ENCODE results near the gene TINCR. TPM values are rescaled to one million over a fixed set of nuclear protein-coding genes. Genes with fewer than 3 reads are reported as not detected.

The TINCR gene
- polyA plus RNA-seq, 1 of the 3 experiments (the other 2 are of a cell fraction), result 0.02 TPM

- POLR2A ChIA-PET, result no interaction called here
- H3F3A ChIP-seq (replicated peaks; ENCODE audit: insufficient read depth), result no peaks in the 10 kb centered on the region
- no peak overlapping the region for H3K27ac ChIP-seq (ENCODE audit: low read depth in 2 of 2, low read length in 1 of 2)
- no peak overlapping the region for H3K4me2 ChIP-seq
- H3K9ac ChIP-seq, result no peak overlapping the region
- no peak for TF ChIP-seq POLR2AphosphoS5 (IDR thresholded peaks at IDR 0.05; ENCODE audit: low read depth, low read length)
- TF ChIP-seq RFX5 (IDR thresholded peaks at IDR 0.05; ENCODE audit: low read length), result no peak
- TF ChIP-seq PBX3 (IDR thresholded peaks at IDR 0.05), result no peak
- TF ChIP-seq SIN3A (IDR thresholded peaks at IDR 0.05; ENCODE audit: borderline replicate concordance, low read depth, low read length), result no peak
- TF ChIP-seq RCOR1 (IDR thresholded peaks at IDR 0.05; ENCODE audit: low read length), result no peak
- H3K27me3 ChIP-seq (ENCODE audit: insufficient read depth), result peaks cover 25% of the 10 kb centered on the region
- DNase-seq, result peak; percentile 56
- no peaks in the 10 kb centered on the region for H3K9me2 ChIP-seq
- no peaks in the 10 kb centered on the region for H3K9me3 ChIP-seq
- H3K79me2 ChIP-seq (ENCODE audit: insufficient read depth), result no peaks in the 10 kb centered on the region
- CTCF ChIA-PET, result interaction anchor here (0.6 to 1.6 kb wide), 7 partner anchors 9 to 68 kb away, joined by 3 to 8 read pairs (median 4); no protein-coding TSS in a partner anchor
- no peaks in the 10 kb centered on the region for H3K36me3 ChIP-seq (replicated peaks in 1 of 2; ENCODE audit: control insufficient read depth in 1 of 2, insufficient read depth in 2 of 2, low read length in 1 of 2)
- no peak overlapping the region for H3K4me3 ChIP-seq (ENCODE audit: low read depth in 2 of 2, low read length in 1 of 2)
- no peak overlapping the region for H2AFZ ChIP-seq (ENCODE audit: low read depth)
- no peaks in the 10 kb centered on the region for H4K20me1 ChIP-seq (ENCODE audit: insufficient read depth)
- no peaks in the 10 kb centered on the region; a peak in 1 of 4 replicates for H3K4me1 ChIP-seq (ENCODE audit: control insufficient read depth in 1 of 2, insufficient read depth in 2 of 2, low read depth in 1 of 2, low read length in 1 of 2)
- 18% methylated on average over 8 of the region's 8 CpGs for WGBS (ENCODE audit: low lambda C conversion rate)
Measured at GRCh38 chr19:5563008-5563431, 4.7 kb downstream of the TINCR start.

GRCh38 chr19:5562280-5562679 lies 5.5 kb downstream of the TINCR start:
- H3K4me2 ChIP-seq, result no peak overlapping the region
- DNase-seq, result no peak
- no peak overlapping the region for H3K27ac ChIP-seq (ENCODE audit: low read depth in 2 of 2, low read length in 1 of 2)
- H3K9me3 ChIP-seq, result no peaks in the 10 kb centered on the region
- H4K20me1 ChIP-seq (ENCODE audit: insufficient read depth), result no peaks in the 10 kb centered on the region
- peaks cover 21% of the 10 kb centered on the region for H3K27me3 ChIP-seq (ENCODE audit: insufficient read depth)
- no peaks in the 10 kb centered on the region for H3K36me3 ChIP-seq (replicated peaks in 1 of 2; ENCODE audit: control insufficient read depth in 1 of 2, insufficient read depth in 2 of 2, low read length in 1 of 2)
- no peaks in the 10 kb centered on the region for H3K9me2 ChIP-seq
- no peak for TF ChIP-seq YY1 (IDR thresholded peaks at IDR 0.05; ENCODE audit: low read depth)
- H3K9ac ChIP-seq, result no peak overlapping the region
- no peak overlapping the region for H3K4me3 ChIP-seq (ENCODE audit: low read depth in 2 of 2, low read length in 1 of 2)
- ChIA-PET POLR2A (no interaction called here), CTCF (interaction anchor here (0.8 to 1.6 kb wide), 8 partner anchors 11 to 758 kb away, joined by 3 to 4 read pairs (median 4); no protein-coding TSS in a partner anchor)
- WGBS (ENCODE audit: low lambda C conversion rate), result 61% methylated on average over 7 of the region's 7 CpGs
- no peak overlapping the region for H2AFZ ChIP-seq (ENCODE audit: low read depth)
- no peaks in the 10 kb centered on the region; a peak in 1 of 4 replicates for H3K4me1 ChIP-seq (ENCODE audit: control insufficient read depth in 1 of 2, insufficient read depth in 2 of 2, low read depth in 1 of 2, low read length in 1 of 2)
- no peaks in the 10 kb centered on the region for H3F3A ChIP-seq (replicated peaks; ENCODE audit: insufficient read depth)
- H3K79me2 ChIP-seq (ENCODE audit: insufficient read depth), result no peaks in the 10 kb centered on the region

GRCh38 chr19:5561559-5561958 lies 6.2 kb downstream of the TINCR start:
- Histone ChIP-seq H3K4me2 (no peak overlapping the region), H4K20me1 (ENCODE audit: insufficient read depth) (no peaks in the 10 kb centered on the region), H3F3A (replicated peaks; ENCODE audit: insufficient read depth) (no peaks in the 10 kb centered on the region), H2AFZ (ENCODE audit: low read depth) (no peak overlapping the region), H3K9ac (no peak overlapping the region), H3K4me3 (ENCODE audit: low read depth in 2 of 2, low read length in 1 of 2) (no peak overlapping the region), H3K27me3 (ENCODE audit: insufficient read depth) (peaks cover 14% of the 10 kb centered on the region), H3K36me3 (replicated peaks in 1 of 2; ENCODE audit: control insufficient read depth in 1 of 2, insufficient read depth in 2 of 2, low read length in 1 of 2) (no peaks in the 10 kb centered on the region), H3K27ac (ENCODE audit: low read depth in 2 of 2, low read length in 1 of 2) (no peak overlapping the region), H3K79me2 (ENCODE audit: insufficient read depth) (no peaks in the 10 kb centered on the region), H3K4me1 (ENCODE audit: control insufficient read depth in 1 of 2, insufficient read depth in 2 of 2, low read depth in 1 of 2, low read length in 1 of 2) (no peaks in the 10 kb centered on the region; a peak in 1 of 4 replicates), H3K9me3 (no peaks in the 10 kb centered on the region), H3K9me2 (no peaks in the 10 kb centered on the region)
- 83% methylated on average over 6 of the region's 6 CpGs for WGBS (ENCODE audit: low lambda C conversion rate)
- ChIA-PET POLR2A (no interaction called here), CTCF (interaction anchor here (0.8 to 1.3 kb wide), 8 partner anchors 11 to 757 kb away, joined by 3 to 4 read pairs (median 4); no protein-coding TSS in a partner anchor)
- no peak for TF ChIP-seq CHD2 (IDR thresholded peaks at IDR 0.05; ENCODE audit: low read length, partially characterized antibody)
- no peak for TF ChIP-seq MEF2A (IDR thresholded peaks at IDR 0.05; ENCODE audit: borderline replicate concordance, low read depth)
- TF ChIP-seq, protein P1, sequence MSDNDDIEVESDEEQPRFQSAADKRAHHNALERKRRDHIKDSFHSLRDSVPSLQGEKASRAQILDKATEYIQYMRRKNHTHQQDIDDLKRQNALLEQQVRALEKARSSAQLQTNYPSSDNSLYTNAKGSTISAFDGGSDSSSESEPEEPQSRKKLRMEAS (IDR thresholded peaks at IDR 0.05; ENCODE audit: low read depth), result no peak
- no peak for TF ChIP-seq YY1 (IDR thresholded peaks at IDR 0.05; ENCODE audit: low read depth)
- peak; percentile 54 for TF ChIP-seq CTCF (IDR thresholded peaks at IDR 0.05)
- DNase-seq, result peak; percentile 28
